GM10266 (cell line): ENCODE data around the gene ALAS1.

Source experiments
- DNase-seq: peaks from one replicate; pipeline ENCODE4 v3.0.0; 2012; ENCODE audit errors: extremely low spot score
- CTCF ChIP-seq: IDR thresholded peaks from 2 replicates; pipeline ENCODE4 v1.5.1; 2012; ENCODE audit warnings: mild to moderate bottlenecking, low read depth; ENCODE audit not compliant: control insufficient read depth, insufficient read depth; ENCODE audit errors: missing control alignments

Gene ALAS1

DNA sequence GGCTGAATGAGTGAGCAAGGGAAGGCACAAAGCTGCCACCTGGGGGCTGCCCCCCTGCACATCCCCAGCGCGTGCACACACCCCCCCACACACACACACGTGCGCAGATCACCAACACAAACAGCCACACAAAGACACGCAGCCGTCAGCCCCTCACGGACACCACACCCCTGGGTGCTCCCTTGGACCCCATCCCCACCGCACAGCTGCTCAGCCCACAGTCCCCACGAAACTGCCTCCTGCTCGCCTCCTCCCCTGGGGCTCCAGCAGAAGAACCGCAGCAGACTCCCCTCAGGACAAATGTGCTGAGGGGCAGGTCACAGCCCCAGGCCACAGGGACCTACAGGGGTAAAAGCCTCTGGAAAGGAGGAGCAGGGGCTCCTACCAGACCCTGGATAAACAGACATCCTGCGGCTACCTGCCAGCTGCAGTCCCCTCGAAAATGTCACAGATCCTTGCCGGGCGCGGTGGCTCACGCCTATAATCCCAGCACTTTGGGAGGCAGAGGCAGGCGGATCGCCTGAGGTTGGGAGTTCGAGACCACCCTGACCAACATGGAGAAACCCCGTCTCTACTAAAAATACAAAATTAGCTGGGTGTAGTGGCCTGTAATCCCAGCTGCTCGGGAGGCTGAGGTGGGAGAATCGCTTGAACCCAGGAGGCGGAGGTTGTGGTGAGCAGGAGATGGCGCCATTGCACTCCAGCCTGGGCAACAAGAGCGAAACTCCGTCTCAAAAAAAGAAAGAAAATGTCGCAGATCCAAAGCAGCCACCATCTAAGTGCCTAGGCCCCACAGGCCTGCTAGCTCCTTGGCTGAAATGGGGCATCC, 34.5 kb downstream of the ALAS1 start:
- DNase-seq, result no peak

GRCh38 chr3:52233108-52233591, 35.2 kb downstream of the ALAS1 start:
- no peak for TF ChIP-seq CTCF
- DNase-seq, result no peak

More for the DNA sequence above, 34.5 kb downstream of the ALAS1 start:
- no peak for TF ChIP-seq CTCF

DNA sequence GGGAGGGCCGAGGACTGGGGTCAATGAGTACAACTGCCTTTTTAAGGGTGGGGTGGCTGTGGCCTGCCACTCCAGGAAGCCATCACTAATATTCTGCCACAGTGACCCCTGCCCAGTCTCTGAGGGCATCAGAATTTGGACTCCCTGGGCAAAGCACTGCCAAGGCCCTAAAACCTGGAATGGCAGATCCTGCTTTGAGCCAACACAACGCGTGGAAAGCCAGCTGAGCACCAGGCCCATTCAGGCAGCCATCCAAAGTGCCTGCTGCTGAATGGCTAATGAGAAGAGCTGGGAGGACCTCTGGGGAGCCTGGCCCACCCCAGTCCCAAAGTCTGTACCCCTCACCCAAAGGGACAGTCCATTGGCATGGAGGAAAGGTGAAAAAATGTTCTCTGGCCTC, 36.0 kb downstream of the ALAS1 start:
- no peak for TF ChIP-seq CTCF

DNA sequence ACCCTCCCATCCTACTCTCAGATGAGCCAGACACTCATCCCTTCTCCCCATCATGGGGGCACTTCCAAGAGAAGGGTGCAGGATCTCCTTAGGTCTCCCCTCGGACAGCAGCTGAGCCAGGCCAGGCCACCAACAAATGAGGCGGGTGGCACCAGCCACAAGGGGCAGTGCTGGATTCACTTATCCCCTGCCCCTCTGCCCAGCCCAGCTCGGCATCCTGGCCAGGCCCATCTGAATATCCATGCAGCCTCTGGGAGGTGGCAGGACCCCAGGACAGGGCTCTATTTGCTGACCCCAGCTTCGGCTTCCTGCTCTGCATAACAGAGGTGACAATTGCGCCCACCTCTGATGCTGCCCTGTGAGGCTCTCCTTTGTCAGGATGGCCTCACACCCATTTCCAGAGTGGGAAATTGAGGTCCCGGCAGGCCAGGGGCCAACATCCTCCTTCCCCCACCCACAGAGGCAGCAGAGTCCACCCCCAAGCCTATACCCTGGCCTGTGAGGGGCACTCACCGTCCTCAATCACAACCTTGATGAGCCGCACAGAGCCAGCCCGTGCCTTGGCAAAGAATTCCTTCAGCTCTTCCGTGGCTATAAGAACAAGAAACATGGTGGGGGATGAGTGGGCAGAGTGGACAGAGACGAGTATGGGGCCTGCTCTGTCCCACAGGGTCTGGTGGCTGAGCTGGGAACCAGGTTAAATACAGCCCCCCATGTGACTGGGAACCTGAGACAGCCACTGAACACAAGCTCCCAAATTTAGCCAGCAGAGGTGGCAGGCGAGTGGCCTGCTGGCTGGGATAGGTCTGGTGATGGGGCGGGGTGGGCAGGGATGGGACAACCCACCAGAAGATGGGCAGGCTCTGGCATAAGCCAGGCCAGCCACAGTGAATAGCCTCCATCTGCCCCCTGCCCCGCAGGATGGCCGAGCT, 36.8 kb downstream of the ALAS1 start:
- TF ChIP-seq CTCF, result peak; percentile 3
- no peak for DNase-seq

More for the DNA sequence above, 36.0 kb downstream of the ALAS1 start:
- no peak for DNase-seq

DNA sequence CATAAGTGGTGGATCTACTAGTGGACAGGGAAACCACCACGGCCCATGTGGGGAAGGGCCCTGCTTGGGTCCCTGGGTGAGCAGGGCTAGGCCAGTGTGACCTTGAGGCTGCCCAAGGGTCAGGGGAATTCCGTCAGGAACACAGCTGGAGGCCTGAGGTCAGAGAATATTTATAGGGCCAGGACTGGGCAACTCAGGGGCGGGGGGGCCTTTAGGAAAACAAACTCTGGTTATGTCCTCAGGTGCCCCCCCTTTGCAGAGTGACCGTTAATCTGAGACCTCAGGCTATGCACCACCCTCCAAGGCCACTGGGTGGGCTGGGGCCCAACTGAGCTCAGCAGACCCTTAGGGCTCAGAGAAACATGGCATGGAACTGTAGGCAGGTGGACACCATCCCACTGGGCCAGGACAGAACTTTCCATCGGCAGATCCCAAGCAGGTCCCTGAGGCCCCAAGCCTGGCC, 38.5 kb downstream of the ALAS1 start:
- no peak for TF ChIP-seq CTCF
- DNase-seq, result no peak

DNA sequence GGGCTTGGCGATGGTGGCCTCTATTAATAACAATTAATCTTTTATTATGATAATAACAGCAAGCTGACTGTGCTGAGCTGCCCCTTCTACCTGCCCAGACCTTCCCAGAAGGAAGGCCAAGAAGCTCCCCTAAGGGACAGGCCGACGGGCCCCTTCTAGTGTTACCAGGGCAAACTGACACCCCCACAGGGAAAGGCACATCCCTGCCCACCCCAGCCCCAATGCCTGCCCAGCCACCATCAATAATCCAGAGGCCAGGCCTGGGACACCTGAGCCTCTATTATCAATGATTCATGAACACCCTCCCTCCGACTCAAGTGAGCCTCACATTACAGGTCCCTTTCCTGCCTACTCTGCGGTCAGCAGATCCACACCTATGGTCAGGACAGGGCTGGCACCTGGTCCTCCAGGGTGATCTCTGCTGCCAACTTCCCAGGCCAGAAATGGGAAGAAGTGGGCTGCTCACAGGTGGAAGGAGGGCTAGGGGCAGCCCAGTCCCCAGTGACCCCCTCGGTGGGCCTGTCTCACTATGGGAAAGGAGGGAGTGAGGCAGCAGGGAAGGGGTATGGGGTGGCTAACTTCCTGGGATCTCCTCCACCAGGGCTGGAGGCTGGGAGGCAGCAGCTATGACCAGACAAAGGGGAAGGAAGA, 39.2 kb downstream of the ALAS1 start:
- DNase-seq, result no peak
- no peak for TF ChIP-seq CTCF
